Tibial artery (tissue), 4 donors: ENCODE data around the gene IL23A.
A peak's percentile ranks its signal among the peaks of the same experiment; 100 is the strongest.

Source experiments
- DNase-seq, 2 donors: peaks; one replicate each; pipeline ENCODE4 v3.0.0-alpha.2; 2019
- H3K27ac ChIP-seq, 2 donors: fragments of 200-600 bp; sonication (generic) in 1 of 2; 1 replicate in 1 of 2; 2 replicates in 1 of 2; pipeline ENCODE4 v1.5.1; 2018 to 2019; ENCODE audit warnings: mild to moderate bottlenecking in 1 of 2
- H3K27me3 ChIP-seq, 2 donors: fragments of 200-600 bp; sonication (generic) in 1 of 2; one replicate each; pipeline versions ENCODE4 v1.5.1 to v1.6.0; 2016 to 2019
- H3K36me3 ChIP-seq, 3 donors: fragments of 200-600 bp; sonication (generic) in 2 of 3; one replicate each; pipeline ENCODE4 v1.5.1; 2016 to 2019; ENCODE audit warnings: mild to moderate bottlenecking in 2 of 3
- H3K4me1 ChIP-seq, 4 donors: fragments of 200-600 bp; sonication (generic) in 2 of 4; 1 replicate in 3 of 4; 2 replicates in 1 of 4; pipeline ENCODE4 v1.5.1; 2016 to 2019
- H3K4me3 ChIP-seq, 2 donors: fragments of 200-600 bp; sonication (generic) in 1 of 2; 1 replicate in 1 of 2; 2 replicates in 1 of 2; pipeline ENCODE4 v1.5.1; 2018 to 2019; ENCODE audit warnings: mild to moderate bottlenecking in 2 of 2
- H3K9me3 ChIP-seq, 3 donors: fragments of 200-600 bp; sonication (generic) in 1 of 3; one replicate each; pipeline ENCODE4 v1.5.1; 2016 to 2019
- CTCF ChIP-seq, 2 experiments: fragments of 200-600 bp in 1 of 2; fragments of 450-650 bp in 1 of 2; IDR thresholded peaks; one replicate each; pipeline ENCODE4 v1.5.1; 2017 to 2019; ENCODE audit warnings: antibody characterized with exemption in 2 of 2, mild to moderate bottlenecking in 1 of 2, moderate library complexity in 1 of 2
- intact Hi-C: fragments of 100-400 bp; cut with DNase I; formaldehyde crosslinking; loops from one replicate; pipeline ENCODE4 v1.15.0; 2023; ENCODE audit warnings: low total_unique reads

IL23A gene

GRCh38 chr12:56299308-56299852 lies 39.3 kb upstream of the IL23A start:
- H3K4me1 ChIP-seq: peaks cover 0 to 58% (median 37%) of the 10 kb centered on the region in 4 donors
- TF ChIP-seq CTCF (IDR thresholded peaks at IDR 0.05): no peak

GRCh38 chr12:56299853-56300643 lies 38.6 kb upstream of the IL23A start, which contains the start of gene CS:
Gene CS, minus strand, starts transcription at chr12:56300330. Its CDS starts 129 bp downstream, at chr12:56300201.
- Histone ChIP-seq H3K36me3 (peaks cover 0 to 9% (median 0%) of the 10 kb centered on the region in 3 donors), H3K4me1 (peaks cover 0 to 54% (median 37%) of the 10 kb centered on the region in 4 donors), H3K4me3 (peak within 1 kb of the TSS; percentile 79 to 93), H3K27me3 (no peaks in the 10 kb centered on the region), H3K9me3 (no peaks in the 10 kb centered on the region), H3K27ac (peak within 1 kb of the TSS; percentile 90)
- TF ChIP-seq CTCF (IDR thresholded peaks at IDR 0.05): no peak
- peak; percentile 99 for DNase-seq
- intact Hi-C loops: loop anchor here (2.0 kb wide), 1 partner anchor 75 kb away; the partner anchor contains the start of gene NABP2

More at GRCh38 chr12:56299308-56299852, 39.3 kb upstream of the IL23A start:
- no peak for DNase-seq
- peaks cover 0 to 2% (median 0%) of the 10 kb centered on the region in 3 donors for H3K36me3 ChIP-seq
- no peaks in the 10 kb centered on the region for H3K27me3 ChIP-seq
- intact Hi-C loops: no loop called here
- H3K9me3 ChIP-seq: no peaks in the 10 kb centered on the region
- H3K27ac ChIP-seq: peak overlapping the region; percentile 90
- peak overlapping the region; percentile 79 to 93 for H3K4me3 ChIP-seq

- intact Hi-C loops: loop anchor here (2.0 kb wide), 1 partner anchor 76 kb away; the partner anchor contains the start of gene NABP2
- no peak for DNase-seq
- no peak for TF ChIP-seq CTCF (IDR thresholded peaks at IDR 0.05)
- H3K4me1 ChIP-seq: peaks cover 0 to 54% (median 37%) of the 10 kb centered on the region in 4 donors
- H3K4me3 ChIP-seq: peak overlapping the region; percentile 79 to 93
- peaks cover 0 to 17% (median 0%) of the 10 kb centered on the region in 3 donors for H3K36me3 ChIP-seq
- H3K27me3 ChIP-seq: no peaks in the 10 kb centered on the region
- peak overlapping the region; percentile 90 for H3K27ac ChIP-seq
- H3K9me3 ChIP-seq: no peaks in the 10 kb centered on the region
These were observed 37.8 kb upstream of the IL23A start for GRCh38 chr12:56300644-56301464.

- H3K4me1 ChIP-seq: peaks cover 0 to 19% (median 11%) of the 10 kb centered on the region in 4 donors
- TF ChIP-seq CTCF (IDR thresholded peaks at IDR 0.05): no peak
- H3K36me3 ChIP-seq: peaks cover 7 to 50% (median 17%) of the 10 kb centered on the region in 3 donors
- no peak for DNase-seq
- intact Hi-C loops: no loop called here
- no peaks in the 10 kb centered on the region for H3K9me3 ChIP-seq
- H3K4me3 ChIP-seq: no peak overlapping the region
- no peaks in the 10 kb centered on the region for H3K27me3 ChIP-seq
- H3K27ac ChIP-seq: no peak overlapping the region
These were observed 34.4 kb upstream of the IL23A start for GRCh38 chr12:56304276-56304675.

- no peak for TF ChIP-seq CTCF (IDR thresholded peaks at IDR 0.05)
- peaks cover 7 to 57% (median 25%) of the 10 kb centered on the region in 3 donors for H3K36me3 ChIP-seq
- no peaks in the 10 kb centered on the region for H3K27me3 ChIP-seq
- peaks cover 0 to 17% (median 9%) of the 10 kb centered on the region in 4 donors for H3K4me1 ChIP-seq
- no peak overlapping the region for H3K4me3 ChIP-seq
- intact Hi-C loops: no loop called here
- H3K9me3 ChIP-seq: no peaks in the 10 kb centered on the region
- DNase-seq: no peak
- H3K27ac ChIP-seq: no peak overlapping the region
These were observed 33.7 kb upstream of the IL23A start for GRCh38 chr12:56304872-56305590.
